WTC11 (cell line): ENCODE data around the gene OXNAD1. TPM values are rescaled to one million over a fixed set of nuclear protein-coding genes. Genes with fewer than 3 reads are reported as not detected.

Source experiments
- ATAC-seq: fragments of 200-7000 bp; cut with Tn5 transposase; 2 replicates; pipeline ENCODE4 v1.10.0; 2021; ENCODE audit warnings: mild to moderate bottlenecking, moderate library complexity
- CTCF ChIA-PET: fragments of 300-600 bp; sonication (Branson Sonifier 250); formaldehyde crosslinking; loops from one replicate; lab custom pipeline; 2021; ENCODE audit warnings: antibody characterized with exemption; lab: Charles Lee
- POLR2A ChIA-PET: fragments of 350-600 bp; sonication (Branson Sonifier 250); formaldehyde crosslinking; loops from one replicate; lab custom pipeline; 2021; ENCODE audit warnings: antibody characterized with exemption; lab: Charles Lee
- DNase-seq: peaks from one replicate; pipeline ENCODE4 v3.0.0; 2021; ENCODE audit warnings: low spot score
- H3K27ac Mint-ChIP-seq: 2 replicates; pipeline ENCODE4 v1.8.0; 2021; ENCODE audit warnings: mixed read lengths
- H3K27me3 Mint-ChIP-seq: 2 replicates; pipeline ENCODE4 v1.8.0; 2021; ENCODE audit warnings: low read depth, mild to moderate bottlenecking, moderate library complexity, mixed read lengths
- H3K36me3 Mint-ChIP-seq: 2 replicates; pipeline ENCODE4 v1.8.0; 2021; ENCODE audit warnings: mixed read lengths
- H3K4me1 Mint-ChIP-seq: 2 replicates; pipeline ENCODE4 v1.8.0; 2022; ENCODE audit warnings: mixed read lengths
- H3K4me3 Mint-ChIP-seq: 2 replicates; pipeline ENCODE4 v1.8.0; 2021; ENCODE audit warnings: mild to moderate bottlenecking, moderate library complexity, mixed read lengths
- H3K9me3 Mint-ChIP-seq: 2 replicates; pipeline ENCODE4 v1.8.0; 2021; ENCODE audit warnings: mixed read lengths
- ARID4B ChIP-seq: sonication (generic); formaldehyde crosslinking; IDR thresholded peaks from 2 replicates; pipeline ENCODE4 v1.8.0; 2023; ENCODE audit warnings: missing genetic modification reagents, mild to moderate bottlenecking, borderline replicate concordance
- ATF2 ChIP-seq: sonication (generic); formaldehyde crosslinking; IDR thresholded peaks from 2 replicates; pipeline ENCODE4 v1.8.1; 2022; ENCODE audit warnings: low read depth, missing genetic modification reagents, borderline replicate concordance
- ATF3 ChIP-seq: sonication (generic); formaldehyde crosslinking; conservative IDR thresholded peaks from 2 replicates; pipeline ENCODE4 v1.8.1; 2022; ENCODE audit warnings: mild to moderate bottlenecking, missing genetic modification reagents
- CREB1 ChIP-seq: sonication (generic); formaldehyde crosslinking; IDR thresholded peaks from 2 replicates; pipeline ENCODE4 v1.8.0; 2023; ENCODE audit warnings: mild to moderate bottlenecking, missing genetic modification reagents
- E2F4 ChIP-seq: sonication (generic); formaldehyde crosslinking; IDR thresholded peaks from 2 replicates; pipeline ENCODE4 v1.8.1; 2022; ENCODE audit warnings: low read depth, mild to moderate bottlenecking, moderate library complexity, missing genetic modification reagents, borderline replicate concordance
- ESRRA ChIP-seq: sonication (generic); formaldehyde crosslinking; IDR thresholded peaks from 2 replicates; pipeline ENCODE4 v1.8.1; 2022; ENCODE audit warnings: mild to moderate bottlenecking, missing genetic modification reagents, borderline replicate concordance
- ETV6 ChIP-seq: sonication (generic); formaldehyde crosslinking; IDR thresholded peaks from 2 replicates; pipeline ENCODE4 v1.8.1; 2022; ENCODE audit warnings: mild to moderate bottlenecking, missing genetic modification reagents
- KAT7 ChIP-seq: sonication (generic); formaldehyde crosslinking; IDR thresholded peaks from 2 replicates; pipeline ENCODE4 v1.8.1; 2023; ENCODE audit warnings: missing genetic modification reagents, mild to moderate bottlenecking, borderline replicate concordance
- NFE2L1 ChIP-seq: sonication (generic); formaldehyde crosslinking; IDR thresholded peaks from 2 replicates; pipeline ENCODE4 v1.8.1; 2023; ENCODE audit warnings: missing genetic modification reagents
- NFYB ChIP-seq: sonication (generic); formaldehyde crosslinking; conservative IDR thresholded peaks from 2 replicates; pipeline ENCODE4 v1.8.0; 2022; ENCODE audit warnings: low read depth, missing genetic modification reagents
- NR3C1 ChIP-seq: sonication (generic); formaldehyde crosslinking; conservative IDR thresholded peaks from 2 replicates; pipeline ENCODE4 v1.8.1; 2023; ENCODE audit warnings: low read depth, mild to moderate bottlenecking, missing genetic modification reagents
- OVOL2 ChIP-seq: fragments of 250-450 bp; sonication (Bioruptor Pico); IDR thresholded peaks from 2 replicates; pipeline ENCODE4 v1.9.0; 2021; ENCODE audit warnings: mild to moderate bottlenecking, borderline replicate concordance
- RORB ChIP-seq: fragments of 250-450 bp; sonication (Bioruptor Pico); IDR thresholded peaks from 2 replicates; pipeline ENCODE4 v1.9.0; 2021; ENCODE audit warnings: mild to moderate bottlenecking
- SOX15 ChIP-seq: fragments of 250-450 bp; sonication (Bioruptor Pico); IDR thresholded peaks from 2 replicates; pipeline ENCODE4 v1.9.0; 2021; ENCODE audit warnings: mild to moderate bottlenecking
- STAT6 ChIP-seq: sonication (generic); formaldehyde crosslinking; conservative IDR thresholded peaks from 2 replicates; pipeline ENCODE4 v1.8.1; 2023; ENCODE audit warnings: mild to moderate bottlenecking, low read depth, missing genetic modification reagents, moderate library complexity
- TEAD1 ChIP-seq: sonication (generic); formaldehyde crosslinking; IDR thresholded peaks from 2 replicates; pipeline ENCODE4 v1.8.0; 2022; ENCODE audit warnings: mild to moderate bottlenecking, missing genetic modification reagents
- TEAD4 ChIP-seq: sonication (generic); formaldehyde crosslinking; IDR thresholded peaks from 2 replicates; pipeline ENCODE4 v1.8.0; 2022; ENCODE audit warnings: mild to moderate bottlenecking, missing genetic modification reagents
- ZNF281 ChIP-seq: sonication (generic); formaldehyde crosslinking; IDR thresholded peaks from 2 replicates; pipeline ENCODE4 v1.8.0; 2023; ENCODE audit warnings: mild to moderate bottlenecking, missing genetic modification reagents
- ZNF416 ChIP-seq: fragments of 250-450 bp; sonication (Bioruptor Pico); IDR thresholded peaks from 2 replicates; pipeline ENCODE4 v1.9.0; 2021; ENCODE audit warnings: mild to moderate bottlenecking, inconsistent platforms
- ZNF512 ChIP-seq: sonication (generic); formaldehyde crosslinking; IDR thresholded peaks from 2 replicates; pipeline ENCODE4 v1.8.1; 2022; ENCODE audit warnings: missing genetic modification reagents, borderline replicate concordance
- total RNA-seq: library from RNA; stranded (reverse); gene quantifications from 3 replicates; pipeline ENCODE4 v1.2.3, GENCODE V29; 2021

Gene OXNAD1
- total RNA-seq, 1 experiment from 2014 or later: 21.7 TPM

- ATAC-seq: no peak
- Mint-ChIP-seq H3K27ac (peak overlapping the region; percentile 42), H3K9me3 (no peaks in the 10 kb centered on the region), H3K36me3 (peaks cover 31% of the 10 kb centered on the region), H3K4me3 (no peak overlapping the region), H3K4me1 (peaks cover 52% of the 10 kb centered on the region), H3K27me3 (no peaks in the 10 kb centered on the region)
- TF ChIP-seq ESRRA (CRISPR knock-in tag) (no peak), E2F4 (CRISPR knock-in tag) (no peak), STAT6 (no peak), TEAD4 (CRISPR knock-in tag) (no peak), CREB1 (no peak), RORB (CRISPR knock-in tag) (no peak), ZNF512 (CRISPR knock-in tag) (no peak), ZNF281 (CRISPR knock-in tag) (no peak), ATF2 (CRISPR knock-in tag) (no peak), ETV6 (no peak), SOX15 (no peak), NR3C1 (CRISPR knock-in tag) (no peak), NFYB (no peak), TEAD1 (CRISPR knock-in tag) (no peak), ATF3 (CRISPR knock-in tag) (no peak), NFE2L1 (CRISPR knock-in tag) (no peak), KAT7 (CRISPR knock-in tag) (no peak), ARID4B (CRISPR knock-in tag) (no peak), ZNF416 (CRISPR knock-in tag) (no peak), OVOL2 (CRISPR knock-in tag) (no peak)
- POLR2A ChIA-PET: interaction anchor here (0.5 to 0.6 kb wide), 2 partner anchors 33 to 40 kb away, joined by 3 to 4 read pairs; no protein-coding TSS in a partner anchor
- CTCF ChIA-PET: interaction anchor here (0.7 to 1.0 kb wide), 2 partner anchors 12 to 212 kb away, joined by 3 read pairs; no protein-coding TSS in a partner anchor
- DNase-seq: no peak
Observed at GRCh38 chr3:16304061-16305010, 39.3 kb downstream of the OXNAD1 start.
